Measurements from ENCODE around the gene LPCAT3. TPM values are rescaled to one million over a fixed set of nuclear protein-coding genes. Genes with fewer than 3 reads are reported as not detected.

LPCAT3 gene
- total and polyA plus RNA-seq, 4 donors: 41.9 to 96.5 (median 77.0) TPM

DNA sequence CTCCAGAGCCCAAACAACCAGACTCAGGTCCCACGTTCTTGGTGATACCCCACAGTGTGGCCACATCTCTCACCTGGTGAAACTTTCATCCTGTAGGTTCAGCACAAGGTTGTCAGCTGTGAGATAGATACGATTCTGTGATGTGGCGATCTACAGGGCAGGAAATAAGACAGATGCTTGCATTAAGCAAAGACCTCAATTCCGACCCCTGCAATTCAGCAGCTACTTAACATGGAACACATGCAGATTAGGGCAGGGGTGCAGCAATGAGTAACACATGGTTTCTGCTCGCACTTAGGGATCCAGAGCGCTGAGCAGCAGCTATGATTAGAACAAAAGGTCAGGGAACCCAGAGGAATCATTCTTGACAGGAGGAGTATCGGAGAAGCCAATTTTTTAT, 51.9 kb downstream of the LPCAT3 start:
- 85% methylated on average over 7 of the region's 7 CpGs for WGBS
- TF ChIP-seq YY1 (IDR thresholded peaks at IDR 0.05) (no peak), NR2F2 (IDR thresholded peaks at IDR 0.05) (no peak), TAF1 (conservative IDR thresholded peaks at IDR 0.05) (no peak), FOXA2 (IDR thresholded peaks at IDR 0.05) (no peak), HNF4A (conservative IDR thresholded peaks at IDR 0.05) (no peak), RAD21 (IDR thresholded peaks at IDR 0.05) (no peak), RXRA (IDR thresholded peaks at IDR 0.05) (no peak), SP1 (IDR thresholded peaks at IDR 0.05) (no peak), FOXA1 (IDR thresholded peaks at IDR 0.05) (no peak), JUND (IDR thresholded peaks at IDR 0.05) (no peak)
- TF ChIP-seq, protein P1, sequence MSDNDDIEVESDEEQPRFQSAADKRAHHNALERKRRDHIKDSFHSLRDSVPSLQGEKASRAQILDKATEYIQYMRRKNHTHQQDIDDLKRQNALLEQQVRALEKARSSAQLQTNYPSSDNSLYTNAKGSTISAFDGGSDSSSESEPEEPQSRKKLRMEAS (IDR thresholded peaks at IDR 0.05): no peak
- TF ChIP-seq, protein P2, sequence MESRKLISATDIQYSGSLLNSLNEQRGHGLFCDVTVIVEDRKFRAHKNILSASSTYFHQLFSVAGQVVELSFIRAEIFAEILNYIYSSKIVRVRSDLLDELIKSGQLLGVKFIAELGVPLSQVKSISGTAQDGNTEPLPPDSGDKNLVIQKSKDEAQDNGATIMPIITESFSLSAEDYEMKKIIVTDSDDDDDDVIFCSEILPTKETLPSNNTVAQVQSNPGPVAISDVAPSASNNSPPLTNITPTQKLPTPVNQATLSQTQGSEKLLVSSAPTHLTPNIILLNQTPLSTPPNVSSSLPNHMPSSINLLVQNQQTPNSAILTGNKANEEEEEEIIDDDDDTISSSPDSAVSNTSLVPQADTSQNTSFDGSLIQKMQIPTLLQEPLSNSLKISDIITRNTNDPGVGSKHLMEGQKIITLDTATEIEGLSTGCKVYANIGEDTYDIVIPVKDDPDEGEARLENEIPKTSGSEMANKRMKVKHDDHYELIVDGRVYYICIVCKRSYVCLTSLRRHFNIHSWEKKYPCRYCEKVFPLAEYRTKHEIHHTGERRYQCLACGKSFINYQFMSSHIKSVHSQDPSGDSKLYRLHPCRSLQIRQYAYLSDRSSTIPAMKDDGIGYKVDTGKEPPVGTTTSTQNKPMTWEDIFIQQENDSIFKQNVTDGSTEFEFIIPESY (IDR thresholded peaks at IDR 0.05): no peak
- TF ChIP-seq, protein P3, sequence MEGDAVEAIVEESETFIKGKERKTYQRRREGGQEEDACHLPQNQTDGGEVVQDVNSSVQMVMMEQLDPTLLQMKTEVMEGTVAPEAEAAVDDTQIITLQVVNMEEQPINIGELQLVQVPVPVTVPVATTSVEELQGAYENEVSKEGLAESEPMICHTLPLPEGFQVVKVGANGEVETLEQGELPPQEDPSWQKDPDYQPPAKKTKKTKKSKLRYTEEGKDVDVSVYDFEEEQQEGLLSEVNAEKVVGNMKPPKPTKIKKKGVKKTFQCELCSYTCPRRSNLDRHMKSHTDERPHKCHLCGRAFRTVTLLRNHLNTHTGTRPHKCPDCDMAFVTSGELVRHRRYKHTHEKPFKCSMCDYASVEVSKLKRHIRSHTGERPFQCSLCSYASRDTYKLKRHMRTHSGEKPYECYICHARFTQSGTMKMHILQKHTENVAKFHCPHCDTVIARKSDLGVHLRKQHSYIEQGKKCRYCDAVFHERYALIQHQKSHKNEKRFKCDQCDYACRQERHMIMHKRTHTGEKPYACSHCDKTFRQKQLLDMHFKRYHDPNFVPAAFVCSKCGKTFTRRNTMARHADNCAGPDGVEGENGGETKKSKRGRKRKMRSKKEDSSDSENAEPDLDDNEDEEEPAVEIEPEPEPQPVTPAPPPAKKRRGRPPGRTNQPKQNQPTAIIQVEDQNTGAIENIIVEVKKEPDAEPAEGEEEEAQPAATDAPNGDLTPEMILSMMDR (IDR thresholded peaks at IDR 0.05; ENCODE audit: low read depth, low read length, missing input control): no peak
- Histone ChIP-seq H3K4me1 (ENCODE audit: control insufficient read depth in 4 of 4, insufficient read depth in 4 of 4, low read length in 3 of 4) (peaks cover 6 to 36% (median 21%) of the 10 kb centered on the region in 4 donors), H3K27ac (ENCODE audit: low read depth in 1 of 2, low read length in 2 of 2) (no peak overlapping the region), H3K9me3 (ENCODE audit: control insufficient read depth in 4 of 4, low read length in 3 of 4) (no peaks in the 10 kb centered on the region), H3K27me3 (ENCODE audit: control insufficient read depth in 4 of 4, insufficient read depth in 4 of 4, low read length in 3 of 4) (no peaks in the 10 kb centered on the region), H3K4me3 (ENCODE audit: low read depth in 1 of 3, low read length in 3 of 3) (no peak overlapping the region), H3K36me3 (ENCODE audit: control insufficient read depth in 4 of 4, insufficient read depth in 3 of 4, low read depth in 1 of 4, low read length in 3 of 4) (peaks cover 13 to 34% (median 28%) of the 10 kb centered on the region in 4 donors), H3K9ac (ENCODE audit: low read depth in 1 of 2, low read length in 2 of 2) (no peak overlapping the region)
- DNase-seq (ENCODE audit: low spot score): no peak

DNA sequence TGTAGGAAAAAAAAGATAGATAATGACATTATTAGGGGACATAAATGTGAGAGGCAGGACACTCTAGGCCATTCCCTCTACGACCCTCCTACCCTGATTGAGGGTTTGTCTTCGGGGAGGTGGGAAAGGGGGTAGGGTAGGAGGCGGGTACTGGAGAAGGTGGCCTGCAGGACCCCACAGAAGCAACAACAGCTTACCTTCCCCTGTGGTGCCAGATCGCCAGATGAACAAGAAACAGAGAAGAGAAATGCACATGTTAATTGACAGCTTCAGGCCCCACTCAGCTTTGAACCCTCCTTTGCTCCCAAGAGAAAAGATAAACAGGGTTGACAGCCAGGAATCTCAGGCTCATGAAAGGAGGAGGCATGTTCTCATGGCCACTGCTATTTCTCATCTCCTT, 52.6 kb downstream of the LPCAT3 start:
- Histone ChIP-seq H3K9ac (ENCODE audit: low read depth in 1 of 2, low read length in 2 of 2) (no peak overlapping the region), H3K4me3 (ENCODE audit: low read depth in 1 of 3, low read length in 3 of 3) (no peak overlapping the region), H3K9me3 (ENCODE audit: control insufficient read depth in 4 of 4, low read length in 3 of 4) (no peaks in the 10 kb centered on the region), H3K27ac (ENCODE audit: low read depth in 1 of 2, low read length in 2 of 2) (peak overlapping the region; percentile 62 to 74), H3K4me1 (ENCODE audit: control insufficient read depth in 4 of 4, insufficient read depth in 4 of 4, low read length in 3 of 4) (peaks cover 8 to 42% (median 24%) of the 10 kb centered on the region in 4 donors), H3K36me3 (ENCODE audit: control insufficient read depth in 4 of 4, insufficient read depth in 3 of 4, low read depth in 1 of 4, low read length in 3 of 4) (peaks cover 13 to 34% (median 28%) of the 10 kb centered on the region in 4 donors), H3K27me3 (ENCODE audit: control insufficient read depth in 4 of 4, insufficient read depth in 4 of 4, low read length in 3 of 4) (no peaks in the 10 kb centered on the region)
- WGBS: 81% methylated on average over 4 of the region's 4 CpGs
- no peak for DNase-seq (ENCODE audit: low spot score)
- TF ChIP-seq, protein P3 (IDR thresholded peaks at IDR 0.05; ENCODE audit: low read depth, low read length, missing input control): no peak
- TF ChIP-seq, protein P1 (IDR thresholded peaks at IDR 0.05): no peak
- no peak for TF ChIP-seq EGR1 (IDR thresholded peaks at IDR 0.05; ENCODE audit: low read depth in 2 of 2)
- no peak for TF ChIP-seq FOXA2 (IDR thresholded peaks at IDR 0.05)
- TF ChIP-seq NR2F2 (IDR thresholded peaks at IDR 0.05): no peak
- TF ChIP-seq TAF1 (conservative IDR thresholded peaks at IDR 0.05): no peak
- TF ChIP-seq, protein P2 (IDR thresholded peaks at IDR 0.05): no peak
- no peak for TF ChIP-seq RXRA (IDR thresholded peaks at IDR 0.05)
- TF ChIP-seq YY1 (IDR thresholded peaks at IDR 0.05): no peak
- no peak for TF ChIP-seq HNF4G (IDR thresholded peaks at IDR 0.05)
- TF ChIP-seq, protein P4, sequence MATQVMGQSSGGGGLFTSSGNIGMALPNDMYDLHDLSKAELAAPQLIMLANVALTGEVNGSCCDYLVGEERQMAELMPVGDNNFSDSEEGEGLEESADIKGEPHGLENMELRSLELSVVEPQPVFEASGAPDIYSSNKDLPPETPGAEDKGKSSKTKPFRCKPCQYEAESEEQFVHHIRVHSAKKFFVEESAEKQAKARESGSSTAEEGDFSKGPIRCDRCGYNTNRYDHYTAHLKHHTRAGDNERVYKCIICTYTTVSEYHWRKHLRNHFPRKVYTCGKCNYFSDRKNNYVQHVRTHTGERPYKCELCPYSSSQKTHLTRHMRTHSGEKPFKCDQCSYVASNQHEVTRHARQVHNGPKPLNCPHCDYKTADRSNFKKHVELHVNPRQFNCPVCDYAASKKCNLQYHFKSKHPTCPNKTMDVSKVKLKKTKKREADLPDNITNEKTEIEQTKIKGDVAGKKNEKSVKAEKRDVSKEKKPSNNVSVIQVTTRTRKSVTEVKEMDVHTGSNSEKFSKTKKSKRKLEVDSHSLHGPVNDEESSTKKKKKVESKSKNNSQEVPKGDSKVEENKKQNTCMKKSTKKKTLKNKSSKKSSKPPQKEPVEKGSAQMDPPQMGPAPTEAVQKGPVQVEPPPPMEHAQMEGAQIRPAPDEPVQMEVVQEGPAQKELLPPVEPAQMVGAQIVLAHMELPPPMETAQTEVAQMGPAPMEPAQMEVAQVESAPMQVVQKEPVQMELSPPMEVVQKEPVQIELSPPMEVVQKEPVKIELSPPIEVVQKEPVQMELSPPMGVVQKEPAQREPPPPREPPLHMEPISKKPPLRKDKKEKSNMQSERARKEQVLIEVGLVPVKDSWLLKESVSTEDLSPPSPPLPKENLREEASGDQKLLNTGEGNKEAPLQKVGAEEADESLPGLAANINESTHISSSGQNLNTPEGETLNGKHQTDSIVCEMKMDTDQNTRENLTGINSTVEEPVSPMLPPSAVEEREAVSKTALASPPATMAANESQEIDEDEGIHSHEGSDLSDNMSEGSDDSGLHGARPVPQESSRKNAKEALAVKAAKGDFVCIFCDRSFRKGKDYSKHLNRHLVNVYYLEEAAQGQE (IDR thresholded peaks at IDR 0.05): no peak
- no peak for TF ChIP-seq JUND (IDR thresholded peaks at IDR 0.05)
- TF ChIP-seq HNF4A (conservative IDR thresholded peaks at IDR 0.05): no peak
- TF ChIP-seq SP1 (IDR thresholded peaks at IDR 0.05): no peak
- no peak for TF ChIP-seq RAD21 (IDR thresholded peaks at IDR 0.05)

Data from liver (tissue), 9 donors.